HG03342 (cell line): ENCODE data around the gene MACROD2.

ENCODE experiments used
- ATAC-seq: cut with Tn5 transposase; IDR thresholded peaks from one replicate; pipeline ENCODE4 v1.9.1; 2021; ENCODE audit warnings: mild to moderate bottlenecking, moderate library complexity; ENCODE audit not compliant: unreplicated experiment

Gene MACROD2

DNA sequence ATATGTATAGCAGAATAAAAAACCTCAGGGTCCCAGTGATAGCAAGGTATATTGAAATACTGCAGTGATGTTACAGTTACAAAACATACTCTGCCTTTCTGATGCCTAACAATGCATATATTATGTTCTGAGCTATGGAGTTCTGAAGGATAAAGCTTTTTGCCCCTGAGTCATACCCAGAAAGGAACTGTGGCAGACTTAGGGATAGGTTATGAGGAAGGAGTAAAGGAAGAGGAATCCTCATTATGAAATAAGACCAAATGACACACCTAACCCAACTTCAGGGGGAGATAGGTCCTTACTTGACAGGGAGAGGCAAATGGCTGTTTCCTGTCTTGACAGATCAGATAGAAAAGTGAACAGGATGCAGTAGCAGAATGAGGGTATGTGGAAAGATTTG, 1282.7 kb downstream of the MACROD2 start:
- no peak for ATAC-seq

DNA sequence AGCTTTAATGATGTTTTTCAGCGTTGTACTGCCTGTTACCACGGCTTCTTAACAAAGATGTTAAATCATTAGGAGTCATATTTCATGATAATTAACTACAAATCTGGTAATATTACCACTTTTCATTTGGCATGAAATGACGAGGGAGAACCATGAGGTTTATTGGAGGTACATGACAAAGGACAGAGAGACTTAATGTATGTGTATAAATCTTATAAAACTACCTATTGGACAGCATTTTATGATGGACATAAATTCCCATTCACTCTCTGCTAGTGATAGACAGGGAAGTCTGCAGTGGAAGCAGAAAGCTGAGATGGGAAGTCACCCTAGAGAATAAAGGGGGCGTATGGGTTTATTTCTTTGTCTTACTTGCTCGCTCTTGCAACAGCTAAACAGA, 1292.0 kb downstream of the MACROD2 start:
- ATAC-seq, result no peak

GRCh38 chr20:15288106-15288505, 1292.8 kb downstream of the MACROD2 start:
- ATAC-seq, result no peak

- ATAC-seq, result no peak
Observed at GRCh38 chr20:15289337-15289736, 1294.0 kb downstream of the MACROD2 start.

DNA sequence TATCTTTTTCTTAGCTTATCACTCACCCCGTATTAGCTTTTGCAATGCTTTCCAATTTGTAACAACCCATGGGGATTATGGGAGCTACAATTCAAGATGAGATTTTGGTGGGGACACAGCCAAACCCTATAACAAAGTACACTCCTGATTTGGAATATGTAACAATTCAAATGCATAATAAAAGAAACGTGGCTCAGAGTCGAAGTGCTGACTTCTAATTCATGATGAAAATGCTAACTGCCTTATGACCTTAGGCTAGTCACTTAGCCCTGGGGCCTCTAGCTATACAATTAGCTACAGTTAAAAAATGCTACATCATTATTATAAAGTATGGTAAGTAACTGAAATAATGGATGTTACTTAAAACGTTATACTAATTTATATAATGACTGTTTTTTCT, 1297.1 kb downstream of the MACROD2 start:
- no peak for ATAC-seq

GRCh38 chr20:15296422-15296821, 1301.1 kb downstream of the MACROD2 start:
- ATAC-seq, result no peak

DNA sequence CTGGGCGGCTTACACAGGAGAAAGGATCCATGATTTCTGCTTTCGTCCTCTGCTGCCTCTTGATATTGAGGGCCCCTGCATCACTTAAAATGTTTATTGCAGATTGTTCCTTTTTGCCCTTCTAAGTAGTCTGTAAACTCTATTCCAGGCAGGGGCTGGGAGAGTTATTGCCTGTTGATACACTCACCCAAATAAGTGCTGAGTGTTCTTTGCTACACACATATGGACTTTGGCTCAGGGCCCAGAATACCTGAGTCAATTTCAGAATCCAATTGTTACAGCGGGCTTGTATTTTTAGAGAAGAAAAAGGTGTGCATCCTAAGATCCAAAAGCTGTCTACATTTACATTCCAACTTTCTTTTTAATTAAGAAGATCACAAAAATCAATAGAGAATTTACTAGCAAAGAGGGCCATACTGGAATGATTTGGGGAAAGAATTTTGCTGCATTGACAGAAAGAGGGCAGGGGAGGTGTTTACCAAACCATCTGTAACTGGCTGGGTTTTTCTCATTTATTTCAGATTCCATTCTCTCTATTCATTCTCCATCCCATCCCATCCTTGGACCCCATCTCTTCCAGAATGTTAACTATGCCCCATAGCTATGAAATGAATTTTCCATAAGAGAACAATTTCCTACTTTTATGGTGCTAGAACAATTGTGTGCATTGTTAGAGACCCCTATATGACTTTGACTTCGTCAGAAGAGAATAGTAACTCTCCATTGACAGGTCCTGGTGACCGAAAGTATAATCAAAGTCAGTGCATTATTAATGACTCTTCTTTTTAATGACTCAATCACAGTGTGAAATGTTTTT, 1302.0 kb downstream of the MACROD2 start:
- no peak for ATAC-seq

DNA sequence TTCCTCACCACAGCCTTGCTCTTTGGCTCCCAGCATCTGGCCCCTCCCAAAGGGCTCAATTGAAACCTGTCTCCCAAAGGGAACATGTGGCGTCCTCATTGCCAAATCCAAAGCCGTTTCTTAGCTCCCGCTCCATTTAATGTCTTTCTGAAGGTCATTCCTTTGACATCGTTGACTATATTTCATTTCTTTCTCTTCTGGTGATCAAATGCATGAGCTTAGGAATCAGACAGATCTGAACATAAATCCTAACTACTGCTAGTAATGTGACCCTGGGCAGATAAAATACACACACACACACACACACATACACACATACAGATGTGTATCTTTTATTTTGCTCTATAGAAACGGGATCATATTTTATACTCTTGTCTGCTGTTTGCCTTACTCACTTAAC, 1306.8 kb downstream of the MACROD2 start:
- no peak for ATAC-seq

GRCh38 chr20:15310361-15310760, 1315.0 kb downstream of the MACROD2 start:
- ATAC-seq, result no peak

DNA sequence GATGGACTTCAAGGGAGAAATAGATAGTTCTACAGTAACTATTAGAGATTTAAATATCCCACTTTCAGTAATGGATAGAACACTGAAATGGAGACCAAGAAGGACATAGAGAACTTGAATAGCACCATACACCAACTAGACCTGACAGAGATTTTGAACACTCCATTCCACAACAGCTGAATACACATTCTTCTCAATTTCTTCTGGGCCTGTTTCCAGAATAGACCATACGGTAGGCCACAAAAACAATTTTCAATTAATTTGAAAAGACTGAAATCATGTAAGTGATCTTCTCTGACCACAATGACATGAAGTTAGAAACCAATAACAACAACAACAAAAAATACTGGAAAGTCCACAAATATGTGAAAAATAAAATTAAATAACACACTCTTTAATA, 1321.2 kb downstream of the MACROD2 start:
- ATAC-seq, result no peak

DNA sequence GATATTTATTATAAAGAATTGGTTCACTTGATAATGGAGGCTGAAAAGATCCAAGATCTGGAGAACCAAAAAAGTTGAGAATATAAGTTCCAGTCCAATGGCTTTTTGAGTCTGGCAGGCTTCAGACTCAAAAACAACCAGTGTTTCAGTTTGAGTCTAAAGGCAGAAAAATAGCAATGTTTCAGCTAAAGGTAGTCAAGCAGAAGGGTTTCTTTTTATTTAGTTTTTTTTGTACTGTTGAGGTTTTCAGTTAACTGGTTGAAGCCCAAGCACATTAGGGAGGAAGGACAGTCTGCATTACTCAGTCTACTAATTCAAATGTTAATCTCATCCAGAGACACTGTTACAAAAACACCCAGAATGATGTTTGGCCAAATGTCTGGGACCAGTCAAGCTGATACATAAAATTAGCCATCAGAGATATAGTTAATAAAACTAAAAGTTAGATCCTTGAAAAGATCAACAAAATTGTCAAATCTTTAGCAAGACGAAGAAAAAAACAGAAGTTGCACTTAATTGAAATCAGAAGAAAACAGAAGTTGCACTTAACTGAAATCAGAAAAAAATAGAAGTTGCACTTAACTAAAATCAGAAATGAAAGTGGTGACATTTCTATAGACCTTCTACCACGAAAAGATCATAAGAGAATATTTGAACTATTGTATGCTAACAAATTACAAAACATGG, 1322.4 kb downstream of the MACROD2 start:
- ATAC-seq, result peak; percentile 82

DNA sequence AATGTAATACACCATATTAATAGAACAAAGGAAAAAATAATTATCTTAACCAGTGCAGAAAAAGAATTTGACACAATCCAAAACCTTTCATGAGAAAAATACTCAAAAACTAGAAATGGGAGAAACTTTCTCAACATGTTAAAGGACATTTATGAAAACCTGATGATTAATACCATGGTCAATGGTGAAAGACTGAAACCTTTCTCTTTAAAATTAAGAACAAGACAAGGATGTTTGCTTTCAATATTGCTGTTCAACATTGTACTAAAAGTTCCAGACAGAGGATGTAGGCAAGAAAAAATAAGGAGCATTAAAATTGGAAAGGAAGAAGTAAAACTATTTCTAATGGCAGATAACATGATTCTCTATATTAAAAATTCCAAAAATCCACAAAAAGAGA, 1323.4 kb downstream of the MACROD2 start:
- no peak for ATAC-seq

GRCh38 chr20:15319439-15319838, 1324.1 kb downstream of the MACROD2 start:
- ATAC-seq, result no peak

GRCh38 chr20:15320941-15321340, 1325.6 kb downstream of the MACROD2 start:
- ATAC-seq, result no peak

DNA sequence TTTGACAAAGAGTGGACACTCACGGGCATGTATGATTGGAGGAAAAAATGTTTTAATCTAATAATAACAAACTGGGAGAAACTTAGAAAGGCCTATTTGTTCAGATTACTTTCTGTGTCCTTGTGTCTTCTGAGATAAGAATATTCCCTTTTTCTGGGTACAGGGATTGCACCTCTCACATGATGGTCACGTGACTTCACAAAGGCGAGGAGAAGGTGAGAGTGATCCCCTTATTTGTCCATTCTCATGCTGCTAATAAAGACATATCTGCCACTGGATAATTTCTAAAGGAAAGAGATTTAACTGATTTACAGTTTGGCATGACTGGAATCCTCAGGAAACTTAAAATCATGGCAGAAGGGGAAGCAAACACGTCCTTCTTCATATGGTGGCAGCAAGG, 1331.8 kb downstream of the MACROD2 start:
- ATAC-seq, result no peak

- no peak for ATAC-seq
Observed at GRCh38 chr20:15328084-15328483, 1332.8 kb downstream of the MACROD2 start.

GRCh38 chr20:15332711-15333160, 1337.4 kb downstream of the MACROD2 start:
- peak; percentile 66 for ATAC-seq

GRCh38 chr20:15333170-15333569, 1337.9 kb downstream of the MACROD2 start:
- peak; percentile 8 for ATAC-seq

GRCh38 chr20:15336011-15336410, 1340.7 kb downstream of the MACROD2 start:
- no peak for ATAC-seq

GRCh38 chr20:15336536-15336935, 1341.2 kb downstream of the MACROD2 start:
- ATAC-seq, result no peak

DNA sequence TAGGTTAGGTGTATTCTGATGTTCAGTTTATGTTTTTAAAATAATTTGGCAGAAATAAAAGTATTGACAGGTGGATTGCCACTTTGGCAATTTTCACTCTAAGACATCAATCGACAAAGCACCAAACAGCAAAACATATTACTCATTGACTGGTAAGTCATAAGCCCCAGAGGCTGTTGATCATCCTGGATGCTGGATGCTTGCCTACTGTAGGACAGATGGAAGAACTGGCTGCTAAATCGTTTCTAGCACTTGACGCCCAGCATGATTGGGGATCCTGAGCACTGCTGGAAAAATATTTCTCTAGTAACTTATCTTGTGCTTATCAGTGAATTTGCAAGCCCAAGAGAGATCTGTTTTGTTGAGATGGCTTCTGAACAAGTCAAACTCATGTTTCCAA, 1343.9 kb downstream of the MACROD2 start:
- ATAC-seq, result no peak

- no peak for ATAC-seq
Observed at GRCh38 chr20:15342991-15343523, 1347.7 kb downstream of the MACROD2 start.
